Fibroblast of pulmonary artery (primary cell): ENCODE results near the gene TMPO.
"Not testable (repeated sequence)": the region's sequence is repeated elsewhere in the genome, so short reads cannot be mapped to it uniquely, and the experiment has no call there.

ENCODE experiments used
- DNase-seq: peaks from one replicate; pipeline ENCODE4 v3.0.0-alpha.2; 2010; ENCODE audit warnings: low read depth
- H3K4me3 ChIP-seq: replicated peaks from 2 replicates; pipeline ENCODE4 v1.5.1; 2011; ENCODE audit warnings: low read depth, mild to moderate bottlenecking, control low read depth, low read length, moderate library complexity
- CTCF ChIP-seq: IDR thresholded peaks from 2 replicates; pipeline ENCODE4 v1.5.1; 2011; ENCODE audit warnings: mild to moderate bottlenecking, control low read depth, low read length, inconsistent platforms; ENCODE audit errors: missing control alignments

TMPO gene

GRCh38 chr12:98592825-98593322 is 77.5 kb downstream of the TMPO start:
- no peak for DNase-seq
- no peak for TF ChIP-seq CTCF
- H3K4me3 ChIP-seq: peak overlapping the region; percentile 99

GRCh38 chr12:98593351-98594049 is 78.1 kb downstream of the TMPO start, which contains the start of gene SLC25A3:
Gene SLC25A3 (plus strand): TSS chr12:98593686. CDS start chr12:98593979, 293 bp downstream.
- DNase-seq: peak; percentile 99
- H3K4me3 ChIP-seq: peak within 1 kb of the TSS; percentile 99
- no peak for TF ChIP-seq CTCF

GRCh38 chr12:98594050-98594835 is 78.9 kb downstream of the TMPO start:
- DNase-seq: no peak
- H3K4me3 ChIP-seq: peak overlapping the region; percentile 99
- no peak for TF ChIP-seq CTCF

- no peak for TF ChIP-seq CTCF
- H3K4me3 ChIP-seq: peak overlapping the region; percentile 99
- peak; percentile 75 for DNase-seq
Observed at GRCh38 chr12:98595243-98595988, 80.0 kb downstream of the TMPO start.

- H3K4me3 ChIP-seq, DNase-seq: not testable (repeated sequence)
Observed at GRCh38 chr12:98597313-98597712, 81.9 kb downstream of the TMPO start.
